H1 (cell line): ENCODE results near the gene ARHGEF16. TPM values are rescaled to one million over a fixed set of nuclear protein-coding genes. Genes with fewer than 3 reads are reported as not detected.

Source experiments
- BCL11A ChIP-seq, 2 experiments: IDR thresholded peaks; one replicate each; pipeline ENCODE4 v1.6.1; 2011; ENCODE audit warnings: low read depth in 2 of 2, low read length in 2 of 2, mild to moderate bottlenecking in 2 of 2
- FOSL1 ChIP-seq: IDR thresholded peaks from 2 replicates; pipeline ENCODE4 v1.6.1; 2011; ENCODE audit warnings: mild to moderate bottlenecking, low read depth, low read length, moderate library complexity; ENCODE audit not compliant: insufficient read depth
- JUN ChIP-seq: IDR thresholded peaks from 2 replicates; pipeline ENCODE4 v1.6.1; 2011; ENCODE audit warnings: low read depth, mild to moderate bottlenecking, improper control_type of control experiment, low read length
- KDM1A ChIP-seq: fragments of 200-600, 300-600 bp; sonication (generic); IDR thresholded peaks from 2 replicates; pipeline ENCODE4 v1.7.1; 2016; ENCODE audit warnings: mild to moderate bottlenecking, low read length, borderline replicate concordance
- KDM4A ChIP-seq: IDR thresholded peaks from one replicate; pipeline ENCODE4 v1.7.1; 2012; ENCODE audit warnings: low read depth, mild to moderate bottlenecking, moderate library complexity, low read length, inconsistent platforms; ENCODE audit not compliant: severe bottlenecking
- MAFK ChIP-seq: IDR thresholded peaks from 2 replicates; pipeline ENCODE4 v1.6.1; 2012; ENCODE audit warnings: low read depth, mild to moderate bottlenecking, improper control_type of control experiment, low read length
- RNF2 ChIP-seq: fragments of 200-900, 300-1000 bp; sonication (generic); IDR thresholded peaks from 2 replicates; pipeline ENCODE4 v1.7.1; 2016; ENCODE audit warnings: borderline replicate concordance, low read depth, mild to moderate bottlenecking, antibody characterized with exemption, low read length; ENCODE audit not compliant: poor library complexity, severe bottlenecking; ENCODE audit errors: missing control alignments
- SIRT6 ChIP-seq: IDR thresholded peaks from one replicate; pipeline ENCODE4 v1.7.1; 2012; ENCODE audit warnings: low read length, inconsistent platforms
- polyA plus RNA-seq, 7 experiments: library from polyadenylated mRNA; depleted of rRNA in 3 of 7; stranded (reverse) in 5 of 7; unstranded in 2 of 7; fragments of >200 nt in 5 of 7; fragments of 200-250 nt in 2 of 7; gene quantifications; 1 replicate in 5 of 7; 2 replicates in 1 of 7; 4 replicates in 1 of 7; pipeline versions ENCODE4 v1.2.1 to v1.2.3, GENCODE V29; 2011 to 2013; ENCODE audit warnings: missing spikeins in 2 of 7, mixed read lengths in 2 of 7
- total RNA-seq: library from RNA; stranded (reverse); fragmentation: NEBNext Ultra II Directional; extraction: Animal tissue kit (Norgen Biotek cat#: 25700); gene quantifications from 2 replicates; pipeline ENCODE4 v1.2.1, GENCODE V29; 2021

Gene ARHGEF16
- total and polyA plus RNA-seq, 2 of the 8 experiments (the other 6 are each of a cell fraction or from before 2014, with no cell fraction given), result 18.3 to 20.7 TPM

DNA sequence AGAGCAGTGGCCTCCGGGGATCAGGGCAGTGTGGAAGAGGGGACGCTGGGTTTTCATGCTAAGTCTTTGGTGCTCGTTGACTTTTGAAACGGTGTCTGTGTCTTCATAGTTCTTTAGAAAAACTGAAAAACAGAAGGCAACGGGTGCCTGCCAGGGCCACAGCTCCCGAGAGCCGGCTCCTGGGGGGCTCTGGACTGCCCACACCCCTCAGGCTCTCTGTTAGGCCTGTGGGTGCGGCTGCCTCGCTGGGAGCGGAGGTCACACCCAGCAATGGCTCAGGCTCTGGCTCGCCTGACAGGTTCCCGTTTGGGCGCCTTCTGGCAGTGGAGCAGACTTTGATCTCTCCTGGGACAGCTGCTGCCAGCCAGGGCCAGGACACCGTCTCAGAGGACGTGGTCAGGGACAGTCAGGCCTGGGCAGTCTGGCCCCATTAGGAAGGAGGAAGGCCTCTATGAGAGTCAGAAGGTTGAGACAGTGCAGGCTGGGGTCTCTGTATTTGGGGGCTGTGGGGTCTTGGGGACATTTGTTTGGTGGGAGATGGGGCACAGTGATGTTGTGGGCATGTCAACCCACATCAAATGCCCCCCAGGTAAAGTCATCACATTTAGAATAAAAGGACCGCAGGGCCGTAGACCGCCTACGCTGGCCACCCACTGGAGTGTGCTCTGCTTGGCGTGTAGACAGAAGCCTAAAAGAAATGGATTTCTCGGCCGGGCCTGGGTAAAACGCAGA is 5.6 kb downstream of the ARHGEF16 start (continued):
- TF ChIP-seq SIRT6 (no peak), KDM4A (no peak), RNF2 (no peak), MAFK (no peak), JUN (no peak), KDM1A (no peak), BCL11A (IDR thresholded peaks at IDR 0.05; ENCODE audit: low read depth in 2 of 2, low read length in 2 of 2) (no peak), FOSL1 (no peak)
